ENCODE results near the gene ANKRD39.

ANKRD39 gene

DNA sequence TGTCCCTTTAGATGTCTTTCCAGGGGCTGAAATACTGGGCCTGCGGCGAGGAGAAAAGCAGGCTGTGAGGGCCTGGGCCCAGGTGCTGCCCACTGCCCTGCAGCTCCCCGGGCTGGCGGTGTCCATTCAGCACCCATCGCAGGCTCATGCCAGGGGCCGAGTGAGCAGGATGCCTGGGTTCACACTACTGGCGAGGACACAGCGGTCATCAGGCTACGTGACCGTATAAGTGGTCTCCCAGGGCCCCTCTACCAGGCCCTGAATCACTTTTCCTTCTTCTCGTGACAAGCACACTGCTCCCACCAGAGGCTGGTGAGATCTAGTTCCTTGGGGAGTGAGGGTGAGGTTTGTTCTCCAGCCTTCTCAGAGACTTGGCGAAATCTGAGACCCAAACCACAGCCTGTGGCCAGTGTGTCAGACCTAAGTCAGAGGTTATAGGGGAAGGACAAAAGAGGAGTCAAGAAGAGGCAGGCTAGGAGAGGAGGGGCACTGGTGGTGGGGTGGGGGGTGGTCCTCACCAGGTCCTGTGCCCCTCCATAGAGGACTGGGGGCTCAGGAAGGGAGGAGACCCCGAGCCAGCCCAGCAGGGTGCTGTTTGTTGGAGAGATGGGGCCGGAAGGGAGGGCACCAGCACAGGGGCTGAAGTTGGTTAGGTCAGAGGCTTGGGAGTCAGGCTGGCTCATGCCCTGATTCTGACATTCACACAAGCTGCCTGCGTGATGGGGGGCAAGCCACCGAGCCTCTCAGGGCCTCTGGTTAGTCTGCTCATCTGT is 18.6 kb upstream of the ANKRD39 start:
- TF ChIP-seq POLR2AphosphoS5 (IDR thresholded peaks at IDR 0.05; ENCODE audit: low read depth, low read length) (no peak), TAF1 (IDR thresholded peaks at IDR 0.05; ENCODE audit: borderline replicate concordance, insufficient read depth, low read length) (no peak), FOXP2 (optimal IDR thresholded peaks at IDR 0.05; ENCODE audit: borderline replicate concordance, extremely low read depth, extremely low read length, insufficient read depth) (no peak)
- TF ChIP-seq, protein P1, sequence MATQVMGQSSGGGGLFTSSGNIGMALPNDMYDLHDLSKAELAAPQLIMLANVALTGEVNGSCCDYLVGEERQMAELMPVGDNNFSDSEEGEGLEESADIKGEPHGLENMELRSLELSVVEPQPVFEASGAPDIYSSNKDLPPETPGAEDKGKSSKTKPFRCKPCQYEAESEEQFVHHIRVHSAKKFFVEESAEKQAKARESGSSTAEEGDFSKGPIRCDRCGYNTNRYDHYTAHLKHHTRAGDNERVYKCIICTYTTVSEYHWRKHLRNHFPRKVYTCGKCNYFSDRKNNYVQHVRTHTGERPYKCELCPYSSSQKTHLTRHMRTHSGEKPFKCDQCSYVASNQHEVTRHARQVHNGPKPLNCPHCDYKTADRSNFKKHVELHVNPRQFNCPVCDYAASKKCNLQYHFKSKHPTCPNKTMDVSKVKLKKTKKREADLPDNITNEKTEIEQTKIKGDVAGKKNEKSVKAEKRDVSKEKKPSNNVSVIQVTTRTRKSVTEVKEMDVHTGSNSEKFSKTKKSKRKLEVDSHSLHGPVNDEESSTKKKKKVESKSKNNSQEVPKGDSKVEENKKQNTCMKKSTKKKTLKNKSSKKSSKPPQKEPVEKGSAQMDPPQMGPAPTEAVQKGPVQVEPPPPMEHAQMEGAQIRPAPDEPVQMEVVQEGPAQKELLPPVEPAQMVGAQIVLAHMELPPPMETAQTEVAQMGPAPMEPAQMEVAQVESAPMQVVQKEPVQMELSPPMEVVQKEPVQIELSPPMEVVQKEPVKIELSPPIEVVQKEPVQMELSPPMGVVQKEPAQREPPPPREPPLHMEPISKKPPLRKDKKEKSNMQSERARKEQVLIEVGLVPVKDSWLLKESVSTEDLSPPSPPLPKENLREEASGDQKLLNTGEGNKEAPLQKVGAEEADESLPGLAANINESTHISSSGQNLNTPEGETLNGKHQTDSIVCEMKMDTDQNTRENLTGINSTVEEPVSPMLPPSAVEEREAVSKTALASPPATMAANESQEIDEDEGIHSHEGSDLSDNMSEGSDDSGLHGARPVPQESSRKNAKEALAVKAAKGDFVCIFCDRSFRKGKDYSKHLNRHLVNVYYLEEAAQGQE (IDR thresholded peaks at IDR 0.05; ENCODE audit: insufficient read depth in 1 of 2, low read depth in 2 of 2, low read length in 2 of 2): no peak

DNA sequence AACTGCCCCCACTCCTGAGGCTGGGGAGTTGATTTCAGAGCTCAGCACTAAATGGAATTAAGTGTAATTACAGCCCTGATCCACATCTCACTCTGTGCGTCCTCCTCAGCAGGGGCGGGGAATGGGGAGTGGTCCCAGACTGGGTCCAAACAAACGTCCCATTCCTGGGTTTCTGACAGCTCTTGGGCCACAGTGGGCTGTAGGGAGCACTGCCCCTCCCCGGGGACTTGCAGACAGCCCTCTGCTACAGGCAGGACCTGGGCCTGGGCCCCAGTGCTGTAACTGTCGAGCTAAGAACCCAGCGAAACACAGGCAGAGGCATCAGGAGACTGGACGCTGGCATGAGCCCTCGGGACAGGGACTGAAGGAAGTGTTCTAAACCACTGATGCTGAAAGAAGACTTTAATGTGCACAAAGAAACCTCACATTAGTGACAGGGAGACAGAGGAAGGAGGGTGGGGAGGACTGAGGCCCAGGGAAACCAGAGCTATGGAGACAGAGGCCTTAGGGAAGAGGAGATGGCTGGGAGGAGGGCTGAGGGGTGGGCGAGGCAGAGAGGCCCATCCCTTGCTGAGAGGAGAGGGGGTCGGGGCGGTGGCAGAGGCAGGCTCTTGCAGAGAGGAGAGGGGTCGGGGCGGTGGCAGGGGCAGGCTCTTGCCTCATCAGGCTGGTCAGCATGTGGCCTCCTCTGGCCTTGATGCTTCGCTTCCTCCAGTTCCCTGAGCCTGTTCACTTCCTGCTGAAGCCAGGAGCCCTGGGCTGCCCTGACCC is 17.9 kb upstream of the ANKRD39 start:
- TF ChIP-seq, protein P1 (IDR thresholded peaks at IDR 0.05; ENCODE audit: insufficient read depth in 1 of 2, low read depth in 2 of 2, low read length in 2 of 2): no peak
- TF ChIP-seq POLR2AphosphoS5 (IDR thresholded peaks at IDR 0.05; ENCODE audit: low read depth, low read length): no peak
- TF ChIP-seq FOXP2 (optimal IDR thresholded peaks at IDR 0.05; ENCODE audit: borderline replicate concordance, extremely low read depth, extremely low read length, insufficient read depth): no peak
- TF ChIP-seq SIN3A (IDR thresholded peaks at IDR 0.05; ENCODE audit: borderline replicate concordance, insufficient read depth, low read length): no peak
- no peak for TF ChIP-seq TAF1 (IDR thresholded peaks at IDR 0.05; ENCODE audit: borderline replicate concordance, insufficient read depth, low read length)

DNA sequence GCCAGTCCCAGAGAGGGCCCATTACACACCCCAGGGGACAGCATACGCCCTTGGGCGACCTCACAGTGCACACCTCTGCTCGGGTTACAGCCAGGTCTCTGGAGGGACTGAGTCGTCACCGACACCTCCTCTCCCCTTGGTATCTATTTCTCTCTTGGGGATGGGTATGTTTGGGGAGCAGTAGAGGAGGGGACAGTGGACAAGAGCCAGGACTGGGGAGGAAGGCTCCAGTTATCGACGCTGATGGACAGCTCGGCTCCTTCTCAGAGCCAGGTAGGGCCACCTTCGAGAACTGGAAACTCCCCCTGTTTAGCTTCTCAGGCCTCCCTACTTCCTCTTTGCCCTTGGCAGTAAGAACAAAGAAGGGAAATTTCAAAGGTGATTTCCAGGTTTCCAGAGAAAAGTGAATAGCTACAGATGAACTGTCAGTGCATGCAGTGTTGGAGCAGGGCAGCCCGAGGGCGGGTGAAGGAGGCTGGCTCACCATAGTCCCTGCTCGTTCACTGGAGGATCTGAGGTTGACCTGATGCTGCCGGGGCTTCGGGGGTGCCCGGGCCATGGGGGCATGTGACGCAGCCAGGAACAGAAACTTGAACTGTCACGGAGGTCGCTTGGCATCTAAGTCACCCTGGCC is 16.5 kb upstream of the ANKRD39 start:
- TF ChIP-seq POLR2AphosphoS5 (IDR thresholded peaks at IDR 0.05; ENCODE audit: low read depth, low read length): no peak
- TF ChIP-seq SIN3A (IDR thresholded peaks at IDR 0.05; ENCODE audit: borderline replicate concordance, insufficient read depth, low read length): no peak
- no peak for TF ChIP-seq FOXP2 (optimal IDR thresholded peaks at IDR 0.05; ENCODE audit: borderline replicate concordance, extremely low read depth, extremely low read length, insufficient read depth)
- TF ChIP-seq TAF1 (IDR thresholded peaks at IDR 0.05; ENCODE audit: borderline replicate concordance, insufficient read depth, low read length): no peak
- TF ChIP-seq, protein P1 (IDR thresholded peaks at IDR 0.05; ENCODE audit: insufficient read depth in 1 of 2, low read depth in 2 of 2, low read length in 2 of 2): no peak

DNA sequence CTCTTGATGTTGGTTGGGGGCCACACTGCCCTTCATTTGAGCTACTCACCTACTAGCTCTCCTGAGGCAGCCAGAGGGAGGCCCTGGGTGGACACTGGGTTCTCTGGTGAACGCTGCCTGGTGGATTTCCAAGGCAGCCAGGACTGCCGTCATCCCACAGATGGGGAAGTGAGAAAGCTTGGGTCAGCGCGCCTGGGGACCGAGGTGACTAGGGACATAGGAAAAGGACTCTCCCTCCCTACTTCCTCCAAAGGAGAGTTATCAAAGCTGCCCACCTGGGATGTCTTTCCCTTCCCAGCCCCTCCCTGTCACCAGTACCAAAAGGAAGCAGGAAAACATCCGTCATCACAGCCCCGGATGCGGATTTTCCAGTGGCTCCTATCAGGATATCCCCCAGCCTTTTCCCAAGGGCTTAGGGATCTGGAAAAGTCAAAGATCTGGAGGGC is 15.9 kb upstream of the ANKRD39 start:
- TF ChIP-seq SIN3A (IDR thresholded peaks at IDR 0.05; ENCODE audit: borderline replicate concordance, insufficient read depth, low read length) (no peak), FOXP2 (optimal IDR thresholded peaks at IDR 0.05; ENCODE audit: borderline replicate concordance, extremely low read depth, extremely low read length, insufficient read depth) (no peak), TAF1 (IDR thresholded peaks at IDR 0.05; ENCODE audit: borderline replicate concordance, insufficient read depth, low read length) (no peak), POLR2AphosphoS5 (IDR thresholded peaks at IDR 0.05; ENCODE audit: low read depth, low read length) (no peak)
- TF ChIP-seq, protein P1 (IDR thresholded peaks at IDR 0.05; ENCODE audit: insufficient read depth in 1 of 2, low read depth in 2 of 2, low read length in 2 of 2): no peak

Data from PFSK-1 (cell line).